H1 (cell line): ENCODE results near the gene TOP2A. TPM values are rescaled to one million over a fixed set of nuclear protein-coding genes. Genes with fewer than 3 reads are reported as not detected.

Experiments
- CTCF ChIA-PET: fragments of 300-600 bp; sonication (Branson Sonifier 250); formaldehyde crosslinking; loops from one replicate; lab custom pipeline; 2021; ENCODE audit not compliant: partially characterized antibody; lab: Charles Lee
- POLR2A ChIA-PET: fragments of 300-600 bp; sonication (Branson Sonifier 250); formaldehyde crosslinking; loops from one replicate; lab custom pipeline; 2021; ENCODE audit warnings: inconsistent platforms; ENCODE audit not compliant: partially characterized antibody; lab: Charles Lee
- DNase-seq, 2 experiments: peaks; one replicate each; pipeline versions ENCODE4 v3.0.0 to v3.0.0-alpha.2; 2010 to 2022; ENCODE audit warnings: low spot score in 2 of 2, low read depth in 1 of 2, mixed read lengths in 1 of 2
- FAIRE-seq: peaks from 2 replicates; lab custom pipeline; 2011; peaks lifted over from hg19 to GRCh38; lab: Jason Lieb, UNC
- H2AFZ ChIP-seq: 2 replicates; pipeline ENCODE4 v1.8.1; 2012; ENCODE audit warnings: low read length, inconsistent platforms
- H2AK5ac ChIP-seq: 2 replicates; pipeline ENCODE4 v1.6.1; 2013; ENCODE audit warnings: low read depth, low read length
- H2BK120ac ChIP-seq: replicated peaks from 2 replicates; pipeline ENCODE3; 2013; ENCODE audit warnings: low read depth, low read length, inconsistent platforms
- H2BK12ac ChIP-seq: 2 replicates; pipeline ENCODE4 v1.6.1; 2013; ENCODE audit warnings: low read depth, low read length
- H2BK15ac ChIP-seq: 2 replicates; pipeline ENCODE4 v1.6.1; 2013; ENCODE audit warnings: low read length
- H2BK20ac ChIP-seq: 2 replicates; pipeline ENCODE4 v1.6.1; 2013; ENCODE audit warnings: low read length
- H2BK5ac ChIP-seq: 2 replicates; pipeline ENCODE4 v1.6.1; 2013; ENCODE audit warnings: low read depth, low read length
- H3K14ac ChIP-seq: 2 replicates; pipeline ENCODE4 v1.6.1; 2013; ENCODE audit warnings: inconsistent platforms; ENCODE audit not compliant: insufficient read length
- H3K18ac ChIP-seq: 2 replicates; pipeline ENCODE4 v1.6.1; 2013; ENCODE audit warnings: low read length; ENCODE audit errors: extremely low read depth
- H3K23ac ChIP-seq: 2 replicates; pipeline ENCODE4 v1.6.1; 2013; ENCODE audit warnings: inconsistent platforms; ENCODE audit not compliant: insufficient read length
- H3K23me2 ChIP-seq: 2 replicates; pipeline ENCODE4 v1.6.1; 2013; ENCODE audit warnings: low read depth, low read length
- H3K27ac ChIP-seq: 2 replicates; pipeline ENCODE4 v1.6.1; 2011; ENCODE audit warnings: low read depth, low read length, inconsistent platforms
- H3K27me3 ChIP-seq, 4 experiments: replicated peaks in 1 of 4; 1 replicate in 1 of 4; 2 replicates in 3 of 4; pipeline versions ENCODE4 v1.6.1 to v1.8.1; 2011 to 2013; ENCODE audit warnings: low read length in 3 of 4, mild to moderate bottlenecking in 3 of 4, inconsistent platforms in 2 of 4, mixed read lengths in 2 of 4, moderate library complexity in 1 of 4; ENCODE audit not compliant: control insufficient read depth in 3 of 4, insufficient read depth in 3 of 4; ENCODE audit errors: extremely low read depth in 1 of 4
- H3K36me3 ChIP-seq, 4 experiments: 2 replicates each; pipeline versions ENCODE4 v1.6.1 to v1.8.1; 2011 to 2013; ENCODE audit warnings: mild to moderate bottlenecking in 4 of 4, low read length in 3 of 4, moderate library complexity in 2 of 4, control low read depth in 1 of 4, inconsistent platforms in 1 of 4; ENCODE audit not compliant: insufficient read depth in 4 of 4, control insufficient read depth in 2 of 4
- H3K4ac ChIP-seq: replicated peaks from 2 replicates; pipeline ENCODE3; 2013; ENCODE audit warnings: low read length, low read depth, mixed read lengths, inconsistent platforms; ENCODE audit not compliant: insufficient read length
- H3K4me1 ChIP-seq, 4 experiments: replicated peaks in 1 of 4; 1 replicate in 1 of 4; 2 replicates in 3 of 4; pipeline versions ENCODE4 v1.6.1 to v1.8.1; 2011 to 2013; ENCODE audit warnings: low read length in 3 of 4, inconsistent platforms in 2 of 4, mixed read lengths in 1 of 4; ENCODE audit not compliant: insufficient read depth in 4 of 4, control insufficient read depth in 3 of 4
- H3K4me2 ChIP-seq, 2 experiments: 2 replicates each; pipeline versions ENCODE4 v1.6.1 to v1.8.1; 2011 to 2013; ENCODE audit warnings: low read depth in 2 of 2, low read length in 2 of 2, control low read depth in 1 of 2, inconsistent platforms in 1 of 2, mild to moderate bottlenecking in 1 of 2; ENCODE audit not compliant: insufficient read depth in 1 of 2
- H3K4me3 ChIP-seq, 4 experiments: fragments of 200-600, 300-600 bp in 1 of 4; sonication (generic), shearing (Covaris generic), sonication (Bioruptor Twin) in 1 of 4; 2 replicates each; pipeline versions ENCODE4 v1.5.1 to v1.8.1; 2011 to 2016; ENCODE audit warnings: low read length in 4 of 4, low read depth in 3 of 4, control low read depth in 2 of 4, inconsistent platforms in 2 of 4, mild to moderate bottlenecking in 2 of 4, mixed read lengths in 1 of 4, moderate library complexity in 1 of 4; ENCODE audit not compliant: insufficient read depth in 2 of 4; ENCODE audit errors: extremely low read depth in 1 of 4
- H3K56ac ChIP-seq: replicated peaks from 2 replicates; pipeline ENCODE3; 2013; ENCODE audit warnings: low read depth, mild to moderate bottlenecking, mixed read lengths, low read length, inconsistent platforms; ENCODE audit not compliant: insufficient read length
- H3K79me1 ChIP-seq: 2 replicates; pipeline ENCODE4 v1.6.1; 2013; ENCODE audit warnings: low read depth, low read length, control low read depth
- H3K79me2 ChIP-seq, 2 experiments: 2 replicates each; pipeline versions ENCODE4 v1.6.1 to v1.8.1; 2012 to 2013; ENCODE audit warnings: low read length in 2 of 2, mild to moderate bottlenecking in 2 of 2, inconsistent platforms in 1 of 2; ENCODE audit not compliant: insufficient read depth in 2 of 2, control insufficient read depth in 1 of 2
- H3K9ac ChIP-seq, 4 experiments: replicated peaks in 1 of 4; 1 replicate in 1 of 4; 2 replicates in 3 of 4; pipeline versions ENCODE4 v1.6.1 to v1.8.1; 2011 to 2013; ENCODE audit warnings: low read depth in 3 of 4, low read length in 3 of 4, control low read depth in 2 of 4, mild to moderate bottlenecking in 2 of 4, moderate library complexity in 2 of 4, inconsistent platforms in 1 of 4; ENCODE audit errors: extremely low read depth in 1 of 4
- H3K9me3 ChIP-seq, 2 experiments: 2 replicates each; pipeline versions ENCODE4 v1.6.1 to v1.8.1; 2012 to 2013; ENCODE audit warnings: mild to moderate bottlenecking in 2 of 2, moderate library complexity in 2 of 2, control low read depth in 1 of 2, inconsistent platforms in 1 of 2, low read depth in 1 of 2, low read length in 1 of 2, mixed read lengths in 1 of 2; ENCODE audit not compliant: insufficient read depth in 2 of 2
- H4K20me1 ChIP-seq, 2 experiments: replicated peaks in 1 of 2; 2 replicates each; pipeline versions ENCODE3 to v1.8.1; 2011 to 2013; ENCODE audit warnings: inconsistent platforms in 2 of 2, low read length in 2 of 2, mild to moderate bottlenecking in 1 of 2; ENCODE audit not compliant: insufficient read depth in 2 of 2, control insufficient read depth in 1 of 2
- H4K5ac ChIP-seq: 2 replicates; pipeline ENCODE4 v1.6.1; 2013; ENCODE audit warnings: low read length, low read depth, mixed read lengths, inconsistent platforms; ENCODE audit not compliant: insufficient read length
- H4K8ac ChIP-seq: 2 replicates; pipeline ENCODE4 v1.8.0; 2013; ENCODE audit warnings: mild to moderate bottlenecking, moderate library complexity, low read length, inconsistent platforms; ENCODE audit not compliant: insufficient read depth; ENCODE audit errors: extremely low read depth
- H4K91ac ChIP-seq: replicated peaks from 2 replicates; pipeline ENCODE3; 2013; ENCODE audit warnings: low read length, mixed read lengths, inconsistent platforms; ENCODE audit not compliant: insufficient read length
- KDM1A ChIP-seq: fragments of 200-600, 300-600 bp; sonication (generic); IDR thresholded peaks from 2 replicates; pipeline ENCODE4 v1.7.1; 2016; ENCODE audit warnings: mild to moderate bottlenecking, low read length, borderline replicate concordance
- POLR2AphosphoS5 ChIP-seq: IDR thresholded peaks from 2 replicates; pipeline ENCODE4 v1.6.1; 2011; ENCODE audit warnings: low read depth, low read length
- RBBP5 ChIP-seq: IDR thresholded peaks from 2 replicates; pipeline ENCODE4 v1.7.1; 2012; ENCODE audit warnings: low read depth, mild to moderate bottlenecking, inconsistent platforms, low read length, moderate library complexity, borderline replicate concordance
- TAF7 ChIP-seq: optimal IDR thresholded peaks from 2 replicates; pipeline ENCODE3; 2011; ENCODE audit warnings: low read depth, mild to moderate bottlenecking, inconsistent platforms, low read length, moderate library complexity, borderline replicate concordance
- TCF12 ChIP-seq: IDR thresholded peaks from 2 replicates; pipeline ENCODE4 v1.6.1; 2011; ENCODE audit warnings: low read depth, mild to moderate bottlenecking, low read length
- TEAD4 ChIP-seq: IDR thresholded peaks from 2 replicates; pipeline ENCODE4 v1.6.1; 2012; ENCODE audit warnings: low read depth, low read length, inconsistent platforms, mixed read lengths
- WGBS, 2 experiments: shearing (Covaris generic) in 1 of 2; methylation state at CpG; one replicate each; pipeline versions ENCODE4 v1.1.6 to v1.1.7; 2013 to 2015; ENCODE audit warnings: low lambda C conversion rate in 2 of 2, mixed read lengths in 2 of 2, inconsistent platforms in 1 of 2, low coverage in 1 of 2, missing lambda C conversion rate in 1 of 2; ENCODE audit not compliant: insufficient replicate concordance in 2 of 2, insufficient coverage in 1 of 2, insufficient read length in 1 of 2; ENCODE audit errors: extremely low coverage in 1 of 2, missing lambda C conversion rate in 1 of 2; 5-methylcytosine and 5-hydroxymethylcytosine counted together
- polyA plus RNA-seq, 7 experiments: library from polyadenylated mRNA; depleted of rRNA in 3 of 7; stranded (reverse) in 5 of 7; unstranded in 2 of 7; fragments of >200 nt in 5 of 7; fragments of 200-250 nt in 2 of 7; gene quantifications; 1 replicate in 5 of 7; 2 replicates in 1 of 7; 4 replicates in 1 of 7; pipeline versions ENCODE4 v1.2.1 to v1.2.3, GENCODE V29; 2011 to 2013; ENCODE audit warnings: missing spikeins in 2 of 7, mixed read lengths in 2 of 7
- total RNA-seq: library from RNA; stranded (reverse); fragmentation: NEBNext Ultra II Directional; extraction: Animal tissue kit (Norgen Biotek cat#: 25700); gene quantifications from 2 replicates; pipeline ENCODE4 v1.2.1, GENCODE V29; 2021
- TF ChIP-seq, protein P1 (sequence below), 3 experiments: IDR thresholded peaks; 1 replicate in 2 of 3; 2 replicates in 1 of 3; pipeline versions ENCODE4 v1.5.1 to v1.6.1; 2011; ENCODE audit warnings: low read length in 3 of 3, mild to moderate bottlenecking in 3 of 3, inconsistent platforms in 2 of 3, low read depth in 1 of 3, moderate library complexity in 1 of 3; ENCODE audit not compliant: insufficient read depth in 1 of 3; ENCODE audit errors: control extremely low read depth in 1 of 3

TOP2A gene
- total and polyA plus RNA-seq, 2 of the 8 experiments (the other 6 are each of a cell fraction or from before 2014, with no cell fraction given), result 83.1 to 291 TPM

DNA sequence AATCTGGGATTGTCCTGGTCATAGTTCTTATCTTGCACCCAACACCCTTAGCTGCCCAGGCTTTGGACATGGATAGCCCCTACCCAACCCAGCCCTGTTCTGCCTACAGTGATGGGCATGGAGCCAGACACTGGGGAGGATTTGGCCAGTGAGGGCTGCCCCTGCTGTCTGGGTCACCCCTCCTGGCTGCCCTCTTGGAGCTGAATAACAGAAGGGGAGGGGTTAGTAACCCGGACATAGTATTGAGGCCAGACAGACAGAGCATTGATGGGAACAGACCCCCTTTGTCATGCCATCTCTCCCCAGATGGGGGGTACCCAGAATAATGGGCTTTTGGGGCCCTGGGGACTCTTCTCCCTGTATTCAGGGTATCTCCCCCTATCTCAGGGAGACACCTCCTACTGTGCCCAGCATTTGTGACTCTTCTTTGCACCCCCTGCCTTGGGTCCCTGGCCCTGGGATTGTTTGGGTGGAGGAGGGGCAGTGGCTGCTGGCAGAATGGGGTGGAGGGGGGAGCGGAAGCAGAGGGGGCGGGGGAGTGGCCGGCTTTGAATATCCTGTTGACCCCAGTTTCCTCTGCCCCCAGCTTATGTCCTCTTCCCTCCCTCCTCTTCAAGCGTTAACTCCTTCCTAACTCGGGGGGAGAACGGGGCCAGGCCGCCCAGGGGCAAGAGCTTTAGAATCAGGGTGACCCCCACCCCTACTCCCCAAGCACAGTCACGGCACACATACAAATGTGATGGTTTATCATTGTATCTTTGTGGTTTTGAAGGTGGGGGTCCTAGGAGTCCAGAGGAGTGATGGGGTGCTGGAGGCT is 70.2 kb downstream of the TOP2A start:
- no peak overlapping the region for H4K8ac ChIP-seq
- POLR2A ChIA-PET, result interaction anchor here (0.6 to 27.8 kb wide), 4 partner anchors 14 to 94 kb away, joined by 3 to 570 read pairs (median 12); partner anchors contain the start of genes CDC6 and RARA
- H3K23me2 ChIP-seq, result peaks cover 17% of the 10 kb centered on the region; the same call in 1 of the 2 replicates
- H3K23ac ChIP-seq, result no peak overlapping the region
- H3K14ac ChIP-seq, result no peak overlapping the region
- H2BK120ac ChIP-seq, result no peak overlapping the region
- H4K20me1 ChIP-seq, result peaks cover 37 to 57% of the 10 kb centered on the region in 2 experiments
- H2BK15ac ChIP-seq, result peak overlapping the region; percentile 65; the same call in 1 of the 2 replicates
- no peak overlapping the region for H3K56ac ChIP-seq
- H3K4me1 ChIP-seq, result peaks cover 21 to 72% (median 54%) of the 10 kb centered on the region in 4 experiments
- peak overlapping the region; percentile 81; the same call in 1 of the 2 replicates for H2BK5ac ChIP-seq
- H3K27ac ChIP-seq, result no peak overlapping the region
- no peak for FAIRE-seq
- H3K4me3 ChIP-seq, result peak overlapping the region in 3 of 4 experiments; percentile 6 to 43 (median 7); a peak in 3 of 8 replicates
- H2AFZ ChIP-seq, result no peak overlapping the region
- no peak overlapping the region for H3K4ac ChIP-seq
- H3K9ac ChIP-seq, result no peak overlapping the region
- H2AK5ac ChIP-seq, result peak overlapping the region; percentile 91; the same call in 1 of the 2 replicates
- H3K79me2 ChIP-seq, result no peaks in the 10 kb centered on the region; a peak in 1 of 4 replicates
- DNase-seq, result no peak
- H3K18ac ChIP-seq, result peak overlapping the region; percentile 75; the same call in 1 of the 2 replicates
- H3K79me1 ChIP-seq, result peaks cover 5% of the 10 kb centered on the region; the same call in 1 of the 2 replicates
- no peaks in the 10 kb centered on the region for H3K9me3 ChIP-seq
- peaks cover 19 to 70% (median 56%) of the 10 kb centered on the region in 4 experiments for H3K27me3 ChIP-seq
- peak overlapping the region; percentile 85 for H4K91ac ChIP-seq
- WGBS, 2 experiments, result 24% methylated on average over 6 of the region's 9 CpGs; no CpG with 5 or more reads in 1 of the 2 experiments
- H2BK20ac ChIP-seq, result peak overlapping the region; percentile 55; the same call in 1 of the 2 replicates
- H4K5ac ChIP-seq, result no peak overlapping the region
- H2BK12ac ChIP-seq, result peak overlapping the region; percentile 96; the same call in 1 of the 2 replicates
- no peaks in the 10 kb centered on the region; a peak in 1 of 8 replicates for H3K36me3 ChIP-seq
- peak overlapping the region; percentile 77 to 87 for H3K4me2 ChIP-seq
- CTCF ChIA-PET, result interaction anchor here (0.8 to 30.8 kb wide), 7 partner anchors 8 to 1453 kb away, joined by 3 to 1198 read pairs (median 3); partner anchors contain the start of gene RARA
- TF ChIP-seq TCF12 (no peak), KDM1A (no peak), TEAD4 (no peak), TAF7 (no peak), POLR2AphosphoS5 (no peak), RBBP5 (no peak)
- TF ChIP-seq, protein P1, sequence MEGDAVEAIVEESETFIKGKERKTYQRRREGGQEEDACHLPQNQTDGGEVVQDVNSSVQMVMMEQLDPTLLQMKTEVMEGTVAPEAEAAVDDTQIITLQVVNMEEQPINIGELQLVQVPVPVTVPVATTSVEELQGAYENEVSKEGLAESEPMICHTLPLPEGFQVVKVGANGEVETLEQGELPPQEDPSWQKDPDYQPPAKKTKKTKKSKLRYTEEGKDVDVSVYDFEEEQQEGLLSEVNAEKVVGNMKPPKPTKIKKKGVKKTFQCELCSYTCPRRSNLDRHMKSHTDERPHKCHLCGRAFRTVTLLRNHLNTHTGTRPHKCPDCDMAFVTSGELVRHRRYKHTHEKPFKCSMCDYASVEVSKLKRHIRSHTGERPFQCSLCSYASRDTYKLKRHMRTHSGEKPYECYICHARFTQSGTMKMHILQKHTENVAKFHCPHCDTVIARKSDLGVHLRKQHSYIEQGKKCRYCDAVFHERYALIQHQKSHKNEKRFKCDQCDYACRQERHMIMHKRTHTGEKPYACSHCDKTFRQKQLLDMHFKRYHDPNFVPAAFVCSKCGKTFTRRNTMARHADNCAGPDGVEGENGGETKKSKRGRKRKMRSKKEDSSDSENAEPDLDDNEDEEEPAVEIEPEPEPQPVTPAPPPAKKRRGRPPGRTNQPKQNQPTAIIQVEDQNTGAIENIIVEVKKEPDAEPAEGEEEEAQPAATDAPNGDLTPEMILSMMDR (IDR thresholded peaks at IDR 0.05; ENCODE audit: control extremely low read depth in 1 of 3, insufficient read depth in 1 of 3, low read depth in 1 of 3, low read length in 3 of 3), result no peak
